ENCODE measurements around the gene SLC27A3. TPM values are rescaled to one million over a fixed set of nuclear protein-coding genes. Genes with fewer than 3 reads are reported as not detected.

Gene SLC27A3
- total RNA-seq: 13.5 TPM
- long read RNA-seq, transcript SLC27A3-201 (10 exons, 3,351 nt): major isoform, 14 of 20 reads
- long read RNA-seq, partial matches to known transcripts: 0 of 20 reads
- long read RNA-seq, other reads (novel, unspliced or antisense): 5 of 20 reads

- DNase-seq (ENCODE audit: missing footprints) (peak; percentile 89), ATAC-seq (peak; percentile 92)
- intact Hi-C loops (cut with DNase I): loop anchor here (2.0 to 10.0 kb wide), 2 partner anchors 48 to 420 kb away; partner anchors contain the start of gene S100A9
These were observed at the start of gene SLC27A3 for GRCh38 chr1:153774780-153775457. Gene SLC27A3 (plus strand): TSS chr1:153775407. CDS start chr1:153775498, 91 bp downstream.

- DNase-seq (ENCODE audit: missing footprints): peak; percentile 100
- intact Hi-C loops (cut with DNase I): loop anchor here (1.0 to 2.0 kb wide), 2 partner anchors 29 to 47 kb away; partner anchors contain the start of gene SLC27A3
- peak; percentile 99 for ATAC-seq
These were observed 47.5 kb upstream of the SLC27A3 start, which contains the start of gene INTS3 for GRCh38 chr1:153727463-153728304. Gene INTS3 (plus strand): TSS chr1:153728050. CDS start chr1:153728635, 585 bp downstream.

- peak; percentile 11 for ATAC-seq
- peak; percentile 72 for DNase-seq (ENCODE audit: missing footprints)
- intact Hi-C loops (cut with DNase I): loop anchor here (1.0 kb wide), 1 partner anchor 30 kb away; no protein-coding TSS in a partner anchor
These were observed 46.7 kb upstream of the SLC27A3 start for GRCh38 chr1:153728305-153729066.

- intact Hi-C loops (cut with DNase I): no loop called here
- DNase-seq (ENCODE audit: missing footprints): no peak
These were observed 44.7 kb upstream of the SLC27A3 start for GRCh38 chr1:153730468-153730988.

GRCh38 chr1:153733970-153734369 lies 41.2 kb upstream of the SLC27A3 start:
- ATAC-seq (peak; percentile 49), DNase-seq (ENCODE audit: missing footprints) (no peak)
- intact Hi-C loops (cut with DNase I): no loop called here

More at GRCh38 chr1:153730468-153730988, 44.7 kb upstream of the SLC27A3 start:
- no peak for ATAC-seq

GRCh38 chr1:153734396-153735089 lies 40.7 kb upstream of the SLC27A3 start:
- peak; percentile 24 for ATAC-seq
- no peak for DNase-seq (ENCODE audit: missing footprints)
- intact Hi-C loops (cut with DNase I): no loop called here

- intact Hi-C loops (cut with DNase I): no loop called here
- ATAC-seq: no peak
- no peak for DNase-seq (ENCODE audit: missing footprints)
These were observed 40.2 kb upstream of the SLC27A3 start for GRCh38 chr1:153735090-153735420.

GRCh38 chr1:153741986-153742385 lies 33.2 kb upstream of the SLC27A3 start:
- intact Hi-C loops (cut with DNase I): no loop called here
- no peak for DNase-seq (ENCODE audit: missing footprints)

GRCh38 chr1:153742411-153743142 lies 32.6 kb upstream of the SLC27A3 start:
- ATAC-seq: peak; percentile 53
- intact Hi-C loops (cut with DNase I): no loop called here
- DNase-seq (ENCODE audit: missing footprints): no peak

More at GRCh38 chr1:153741986-153742385, 33.2 kb upstream of the SLC27A3 start:
- ATAC-seq: no peak

- DNase-seq (ENCODE audit: missing footprints) (no peak), ATAC-seq (no peak)
- intact Hi-C loops (cut with DNase I): no loop called here
These were observed 29.8 kb upstream of the SLC27A3 start for GRCh38 chr1:153745417-153745816.

GRCh38 chr1:153746174-153746573 lies 29.0 kb upstream of the SLC27A3 start:
- ATAC-seq: no peak
- no peak for DNase-seq (ENCODE audit: missing footprints)
- intact Hi-C loops (cut with DNase I): no loop called here

GRCh38 chr1:153748903-153749302 lies 26.3 kb upstream of the SLC27A3 start:
- intact Hi-C loops (cut with DNase I): loop anchor here (1.0 to 2.0 kb wide), 2 partner anchors 71 to 238 kb away; partner anchors contain the start of gene NPR1
- DNase-seq (ENCODE audit: missing footprints): no peak
- no peak for ATAC-seq

GRCh38 chr1:153749408-153750005 lies 25.7 kb upstream of the SLC27A3 start:
- intact Hi-C loops (cut with DNase I): loop anchor here (1.0 to 10.0 kb wide), 3 partner anchors 71 to 239 kb away; partner anchors contain the start of gene NPR1
- DNase-seq (ENCODE audit: missing footprints): peak; percentile 93
- ATAC-seq: peak; percentile 93

- DNase-seq (ENCODE audit: missing footprints): no peak
- intact Hi-C loops (cut with DNase I): loop anchor here (10.0 kb wide), 1 partner anchor 176 kb away; no protein-coding TSS in a partner anchor
- ATAC-seq: peak; percentile 52
These were observed 24.9 kb upstream of the SLC27A3 start for GRCh38 chr1:153750026-153750995.

- intact Hi-C loops (cut with DNase I): loop anchor here (10.0 kb wide), 1 partner anchor 177 kb away; no protein-coding TSS in a partner anchor
- DNase-seq (ENCODE audit: missing footprints): no peak
- no peak for ATAC-seq
These were observed 23.1 kb upstream of the SLC27A3 start for GRCh38 chr1:153752072-153752471.

All from Right ventricle myocardium inferior (tissue), 1 donor.